Ascending aorta (tissue), 2 donors: ENCODE data around the gene PLAAT3. TPM values are rescaled to one million over a fixed set of nuclear protein-coding genes. Genes with fewer than 3 reads are reported as not detected.
"Not testable (repeated sequence)": the region's sequence is repeated elsewhere in the genome, so short reads cannot be mapped to it uniquely, and the experiment has no call there.

ENCODE experiments used
- DNase-seq, 2 donors: peaks; one replicate each; pipeline ENCODE4 v3.0.0-alpha.2; 2019; ENCODE audit warnings: low spot score in 2 of 2
- H3K27ac ChIP-seq, 2 donors: fragments of 200-600 bp; sonication (generic); one replicate each; pipeline ENCODE4 v1.5.1; 2016 to 2017; ENCODE audit warnings: mild to moderate bottlenecking in 1 of 2
- H3K27me3 ChIP-seq: fragments of 200-600 bp; sonication (generic); one replicate; pipeline ENCODE4 v1.5.1; 2017
- H3K36me3 ChIP-seq, 2 donors: fragments of 200-600 bp; sonication (generic); one replicate each; pipeline ENCODE4 v1.5.1; 2016
- H3K4me1 ChIP-seq, 2 donors: fragments of 200-600 bp; sonication (generic); one replicate each; pipeline ENCODE4 v1.5.1; 2016 to 2017; ENCODE audit warnings: mild to moderate bottlenecking in 1 of 2
- H3K4me3 ChIP-seq, 2 donors: fragments of 200-600 bp; sonication (generic); one replicate each; pipeline ENCODE4 v1.5.1; 2016 to 2017; ENCODE audit warnings: mild to moderate bottlenecking in 1 of 2
- H3K9me3 ChIP-seq, 2 donors: fragments of 200-600 bp; sonication (generic); one replicate each; pipeline ENCODE4 v1.5.1; 2016
- CTCF ChIP-seq, 3 experiments: fragments of 200-600 bp in 2 of 3; fragments of 450-650 bp in 1 of 3; sonication (generic) in 2 of 3; IDR thresholded peaks; one replicate each; pipeline ENCODE4 v1.5.1; 2016 to 2019; ENCODE audit warnings: antibody characterized with exemption in 3 of 3, mild to moderate bottlenecking in 1 of 3, moderate library complexity in 1 of 3
- intact Hi-C: fragments of 100-400 bp; cut with DNase I; formaldehyde crosslinking; loops from one replicate; pipeline ENCODE4 v1.15.1; 2023
- total RNA-seq: library from RNA; depleted of rRNA; stranded (reverse); fragments of >200 nt; gene quantifications from one replicate; pipeline ENCODE4 v1.1.0, GENCODE V29; 2016

The PLAAT3 gene
- total RNA-seq, 1 donor from 2014 or later: 21.1 TPM

GRCh38 chr11:63641727-63642126 lies 27.5 kb upstream of the PLAAT3 start:
- intact Hi-C loops: no loop called here
- no peak overlapping the region for H3K27ac ChIP-seq
- no peaks in the 10 kb centered on the region for H3K27me3 ChIP-seq
- no peak for TF ChIP-seq CTCF (IDR thresholded peaks at IDR 0.05)
- peaks cover 62 to 65% of the 10 kb centered on the region in 2 donors for H3K36me3 ChIP-seq
- no peak for DNase-seq
- H3K9me3 ChIP-seq: no peaks in the 10 kb centered on the region
- no peaks in the 10 kb centered on the region for H3K4me1 ChIP-seq
- H3K4me3 ChIP-seq: no peak overlapping the region

- H3K9me3 ChIP-seq: no peaks in the 10 kb centered on the region
- TF ChIP-seq CTCF (IDR thresholded peaks at IDR 0.05): peak; percentile 13 to 51 (median 39)
- H3K27ac ChIP-seq: no peak overlapping the region
- H3K36me3 ChIP-seq: peaks cover 60 to 64% of the 10 kb centered on the region in 2 donors
- H3K4me3 ChIP-seq: no peak overlapping the region
- H3K4me1 ChIP-seq: no peaks in the 10 kb centered on the region
- H3K27me3 ChIP-seq: no peaks in the 10 kb centered on the region
- intact Hi-C loops: loop anchor here (1.0 kb wide), 1 partner anchor 99 kb away; no protein-coding TSS in a partner anchor
- no peak for DNase-seq
These were observed 25.1 kb upstream of the PLAAT3 start for GRCh38 chr11:63639199-63639832.

GRCh38 chr11:63638436-63638835 lies 24.2 kb upstream of the PLAAT3 start:
- H3K27ac ChIP-seq, intact Hi-C loops, H3K9me3 ChIP-seq, DNase-seq, H3K27me3 ChIP-seq, H3K4me1 ChIP-seq, H3K4me3 ChIP-seq: not testable (repeated sequence)
- H3K36me3 ChIP-seq: peaks cover 56 to 62% of the 10 kb centered on the region in 2 donors

GRCh38 chr11:63635762-63636465 lies 21.7 kb upstream of the PLAAT3 start:
- H3K27ac ChIP-seq: no peak overlapping the region
- H3K9me3 ChIP-seq: no peaks in the 10 kb centered on the region
- no peak overlapping the region for H3K4me3 ChIP-seq
- H3K36me3 ChIP-seq: peaks cover 49 to 64% of the 10 kb centered on the region in 2 donors
- no peak for DNase-seq
- no peaks in the 10 kb centered on the region for H3K4me1 ChIP-seq
- peak; percentile 54 to 74 (median 60) for TF ChIP-seq CTCF (IDR thresholded peaks at IDR 0.05)
- intact Hi-C loops: loop anchor here (2.0 kb wide), 2 partner anchors 21 to 157 kb away; partner anchors contain the start of gene PLAAT3
- no peaks in the 10 kb centered on the region for H3K27me3 ChIP-seq

GRCh38 chr11:63629426-63629825 lies 15.2 kb upstream of the PLAAT3 start:
- intact Hi-C loops: no loop called here
- Histone ChIP-seq H3K4me3 (no peak overlapping the region), H3K9me3 (no peaks in the 10 kb centered on the region), H3K27ac (no peak overlapping the region), H3K36me3 (peaks cover 55 to 64% of the 10 kb centered on the region in 2 donors), H3K4me1 (no peaks in the 10 kb centered on the region), H3K27me3 (no peaks in the 10 kb centered on the region)
- DNase-seq: no peak
- no peak for TF ChIP-seq CTCF (IDR thresholded peaks at IDR 0.05)

- Histone ChIP-seq H3K27ac (no peak overlapping the region), H3K4me1 (no peaks in the 10 kb centered on the region), H3K36me3 (peaks cover 12% of the 10 kb centered on the region in 2 donors), H3K9me3 (no peaks in the 10 kb centered on the region), H3K27me3 (no peaks in the 10 kb centered on the region), H3K4me3 (no peak overlapping the region)
- no peak for TF ChIP-seq CTCF (IDR thresholded peaks at IDR 0.05)
- intact Hi-C loops: no loop called here
- no peak for DNase-seq
These were observed 9.4 kb upstream of the PLAAT3 start for GRCh38 chr11:63623513-63624140.
